Hematopoietic multipotent progenitor cell (in vitro differentiated cells): ENCODE data around the gene RAB30. TPM values are rescaled to one million over a fixed set of nuclear protein-coding genes. Genes with fewer than 3 reads are reported as not detected.
"Not testable (repeated sequence)": the region's sequence is repeated elsewhere in the genome, so short reads cannot be mapped to it uniquely, and the experiment has no call there.

ENCODE experiments used
- DNase-seq, 3 donors: peaks; one replicate each; pipeline ENCODE4 v3.0.0-alpha.2; 2011 to 2015; ENCODE audit warnings: low read depth in 2 of 3, low spot score in 2 of 3
- total RNA-seq: library from RNA; depleted of rRNA; stranded (reverse); fragments of >200 nt; gene quantifications from one replicate; pipeline ENCODE4 v1.2.3, GENCODE V29; 2012

RAB30 gene
- total RNA-seq, 1 donor = 0.81 TPM

- DNase-seq = no peak
Measured at GRCh38 chr11:82994604-82995230, 77.0 kb downstream of the RAB30 start.

- no peak for DNase-seq
Measured at GRCh38 chr11:82992223-82992622, 79.5 kb downstream of the RAB30 start.

GRCh38 chr11:82989628-82990404, 81.9 kb downstream of the RAB30 start:
- DNase-seq = no peak

- DNase-seq = no peak
Measured at GRCh38 chr11:82988936-82989627, 82.6 kb downstream of the RAB30 start.

- DNase-seq = no peak
Measured at GRCh38 chr11:82987997-82988396, 83.7 kb downstream of the RAB30 start.

- DNase-seq = no peak
Measured at GRCh38 chr11:82986446-82986845, 85.3 kb downstream of the RAB30 start.

- DNase-seq = no peak
Measured at GRCh38 chr11:82981852-82982251, 89.8 kb downstream of the RAB30 start.

GRCh38 chr11:82980947-82981346, 90.8 kb downstream of the RAB30 start:
- no peak for DNase-seq

- no peak for DNase-seq
Measured at GRCh38 chr11:82980292-82980691, 91.4 kb downstream of the RAB30 start.

GRCh38 chr11:82979824-82980223, 91.9 kb downstream of the RAB30 start:
- DNase-seq = no peak

GRCh38 chr11:82978422-82979099, 93.1 kb downstream of the RAB30 start:
- no peak for DNase-seq

GRCh38 chr11:82976786-82977185, 94.9 kb downstream of the RAB30 start:
- DNase-seq = no peak

GRCh38 chr11:82975882-82976281, 95.8 kb downstream of the RAB30 start:
- DNase-seq = no peak

- no peak for DNase-seq
Measured at GRCh38 chr11:82974851-82975250, 96.8 kb downstream of the RAB30 start.

- no peak for DNase-seq
Measured at GRCh38 chr11:82974135-82974534, 97.6 kb downstream of the RAB30 start.

GRCh38 chr11:82972103-82972502, 99.6 kb downstream of the RAB30 start:
- DNase-seq = no peak

- DNase-seq = peak in 2 of 3 donors; percentile 9 to 48
Measured at GRCh38 chr11:82971519-82971946, 100.2 kb downstream of the RAB30 start.

- DNase-seq = not testable (repeated sequence)
Measured at GRCh38 chr11:82970507-82971083, 101.1 kb downstream of the RAB30 start.

- no peak for DNase-seq
Measured at GRCh38 chr11:82969811-82970210, 101.9 kb downstream of the RAB30 start.

GRCh38 chr11:82967381-82967780, 104.3 kb downstream of the RAB30 start:
- DNase-seq = no peak

GRCh38 chr11:82962021-82962420, 109.7 kb downstream of the RAB30 start:
- not testable (repeated sequence) for DNase-seq
